SU-DHL-6 (cell line): ENCODE results near the gene SYPL2.

ENCODE experiments used
- H2AFZ ChIP-seq: fragments of 200-600 bp; sonication (generic); 2 replicates; pipeline ENCODE4 v1.6.1; 2014; ENCODE audit warnings: low read depth, mild to moderate bottlenecking, moderate library complexity, mixed read lengths, antibody characterized with exemption, low read length; ENCODE audit not compliant: severe bottlenecking
- H3F3A ChIP-seq: fragments of 200-600 bp; shearing (Covaris generic); 2 replicates; pipeline ENCODE4 v1.6.0; 2016; ENCODE audit warnings: antibody characterized with exemption, mild to moderate bottlenecking; ENCODE audit not compliant: insufficient read depth
- H3K27ac ChIP-seq: fragments of 200-600 bp; sonication (generic); 2 replicates; pipeline ENCODE4 v1.5.1; 2016; ENCODE audit warnings: low read depth, mild to moderate bottlenecking, low read length, moderate library complexity, mixed read lengths
- H3K27me3 ChIP-seq: fragments of 200-600 bp; sonication (generic), shearing (Covaris generic); 2 replicates; pipeline ENCODE4 v1.6.0; 2014; ENCODE audit warnings: mild to moderate bottlenecking, low read length
- H3K36me3 ChIP-seq: fragments of 200-600 bp; sonication (generic); 2 replicates; pipeline ENCODE4 v1.6.1; 2014; ENCODE audit warnings: mild to moderate bottlenecking, low read length, mixed read lengths
- H3K4me2 ChIP-seq: fragments of 300-600, 200-600 bp; shearing (Covaris generic), sonication (generic); 2 replicates; pipeline ENCODE4 v1.6.0; 2014; ENCODE audit warnings: low read length, low read depth, mild to moderate bottlenecking; ENCODE audit not compliant: poor library complexity, severe bottlenecking
- H3K4me3 ChIP-seq: fragments of 200-600 bp; sonication (generic); 2 replicates; pipeline ENCODE4 v1.5.1; 2014; ENCODE audit warnings: antibody characterized with exemption, low read length, mild to moderate bottlenecking, mixed read lengths; ENCODE audit not compliant: insufficient read depth, poor library complexity, severe bottlenecking
- H3K79me2 ChIP-seq: fragments of 200-600 bp; sonication (generic); 2 replicates; pipeline ENCODE4 v1.6.1; 2014; ENCODE audit warnings: mild to moderate bottlenecking, low read length, moderate library complexity; ENCODE audit not compliant: insufficient read depth
- H3K9ac ChIP-seq: fragments of 200-600 bp; sonication (generic); 2 replicates; pipeline ENCODE4 v1.7.0; 2014; ENCODE audit warnings: mild to moderate bottlenecking, low read length
- H3K9me2 ChIP-seq: fragments of 200-600 bp; sonication (generic); replicated peaks from 2 replicates; pipeline ENCODE4 v1.6.1; 2014; ENCODE audit warnings: low read length; ENCODE audit not compliant: insufficient read depth
- H3K9me3 ChIP-seq: fragments of 200-600 bp; sonication (generic); 2 replicates; pipeline ENCODE4 v1.6.1; 2014; ENCODE audit warnings: low read length, mixed read lengths; ENCODE audit not compliant: insufficient read depth
- H4K20me1 ChIP-seq: fragments of 200-600 bp; sonication (generic); 2 replicates; pipeline ENCODE4 v1.6.1; 2014; ENCODE audit warnings: low read depth, mild to moderate bottlenecking, antibody characterized with exemption, low read length, moderate library complexity, mixed read lengths
- CTCF ChIP-seq: fragments of 200-600 bp; sonication (generic); IDR thresholded peaks from one replicate; pipeline ENCODE4 v1.5.1; 2017; ENCODE audit warnings: antibody characterized with exemption, mild to moderate bottlenecking, low read length, moderate library complexity; ENCODE audit not compliant: insufficient read depth, poor library complexity, severe bottlenecking
- EZH2phosphoT487 ChIP-seq: fragments of 200-600 bp; sonication (generic), shearing (Covaris generic); conservative IDR thresholded peaks from 2 replicates; pipeline ENCODE4 v1.6.1; 2018; ENCODE audit warnings: mild to moderate bottlenecking, antibody characterized with exemption, low read length, moderate library complexity, mixed read lengths

Gene SYPL2

GRCh38 chr1:109483672-109484518, 17.5 kb downstream of the SYPL2 start, which contains the start of gene ATXN7L2:
Gene ATXN7L2 (plus strand): TSS chr1:109483905. CDS start chr1:109483954, 49 bp downstream.
- peak within 1 kb of the TSS; percentile 94 for H3K4me2 ChIP-seq
- H3K27me3 ChIP-seq, result no peaks in the 10 kb centered on the region
- TF ChIP-seq CTCF (no peak), EZH2phosphoT487 (no peak)
- no peaks in the 10 kb centered on the region for H3K9me2 ChIP-seq
- H3K36me3 ChIP-seq, result no peaks in the 10 kb centered on the region
- H3K4me3 ChIP-seq, result peak within 1 kb of the TSS; percentile 81
- peak within 1 kb of the TSS; percentile 78 for H3K9ac ChIP-seq
- H3K79me2 ChIP-seq, result peaks cover 8% of the 10 kb centered on the region; the same call in 1 of the 2 replicates
- H3K27ac ChIP-seq, result peak within 1 kb of the TSS; percentile 76
- peak within 1 kb of the TSS; percentile 77 for H2AFZ ChIP-seq
- no peaks in the 10 kb centered on the region for H3F3A ChIP-seq
- no peaks in the 10 kb centered on the region for H3K9me3 ChIP-seq
- H4K20me1 ChIP-seq, result no peaks in the 10 kb centered on the region

- Histone ChIP-seq H3K79me2 (peaks cover 8% of the 10 kb centered on the region; the same call in 1 of the 2 replicates), H2AFZ (peak overlapping the region; percentile 77), H4K20me1 (no peaks in the 10 kb centered on the region), H3K9me3 (no peaks in the 10 kb centered on the region), H3K9me2 (no peaks in the 10 kb centered on the region), H3F3A (no peaks in the 10 kb centered on the region), H3K27ac (peak overlapping the region; percentile 76), H3K9ac (peak overlapping the region; percentile 78), H3K4me3 (peak overlapping the region; percentile 81), H3K4me2 (peak overlapping the region; percentile 94), H3K36me3 (no peaks in the 10 kb centered on the region), H3K27me3 (no peaks in the 10 kb centered on the region)
- TF ChIP-seq EZH2phosphoT487 (no peak), CTCF (no peak)
Measured at GRCh38 chr1:109484519-109484975, 18.2 kb downstream of the SYPL2 start.

- Histone ChIP-seq H3K36me3 (no peaks in the 10 kb centered on the region), H2AFZ (no peak overlapping the region), H3K79me2 (peaks cover 8% of the 10 kb centered on the region; the same call in 1 of the 2 replicates), H3K9ac (peak overlapping the region; percentile 78), H3F3A (no peaks in the 10 kb centered on the region), H4K20me1 (no peaks in the 10 kb centered on the region), H3K4me3 (peak overlapping the region; percentile 81), H3K27me3 (no peaks in the 10 kb centered on the region), H3K27ac (peak overlapping the region; percentile 76; the same call in 1 of the 2 replicates), H3K9me3 (no peaks in the 10 kb centered on the region), H3K4me2 (peak overlapping the region; percentile 94), H3K9me2 (no peaks in the 10 kb centered on the region)
- TF ChIP-seq EZH2phosphoT487 (no peak), CTCF (no peak)
Measured at GRCh38 chr1:109485001-109485400, 18.7 kb downstream of the SYPL2 start.
